Lower leg skin (tissue), 3 donors: ENCODE data around the gene LRP1B.

Experiments
- CTCF ChIP-seq, 3 donors: fragments of 450-650 bp; IDR thresholded peaks; one replicate each; pipeline ENCODE4 v1.5.1; 2016; ENCODE audit warnings: antibody characterized with exemption in 3 of 3, mild to moderate bottlenecking in 3 of 3, moderate library complexity in 2 of 3
- POLR2A ChIP-seq, 2 donors: fragments of 450-650 bp; IDR thresholded peaks; one replicate each; pipeline ENCODE4 v1.6.1; 2016 to 2017; ENCODE audit warnings: antibody characterized with exemption in 2 of 2, mild to moderate bottlenecking in 1 of 2, moderate library complexity in 1 of 2

GRCh38 chr2:141455211-141455826, 675.5 kb downstream of the LRP1B start:
- TF ChIP-seq CTCF (IDR thresholded peaks at IDR 0.05) (no peak), POLR2A (IDR thresholded peaks at IDR 0.05) (no peak)
